Adrenal gland (tissue), 12 donors: ENCODE measurements around the gene INPP5A. TPM values are rescaled to one million over a fixed set of nuclear protein-coding genes. Genes with fewer than 3 reads are reported as not detected.

Experiments used
- DNase-seq, 7 donors: peaks; one replicate each; pipeline ENCODE4 v3.0.0-alpha.2; 2019 to 2020
- H3K27ac ChIP-seq, 5 donors: fragments of 200-600 bp; sonication (generic) in 4 of 5; 1 replicate in 3 of 5; 2 replicates in 2 of 5; pipeline versions ENCODE4 v1.5.1 to v1.8.0; 2016 to 2020; ENCODE audit warnings: mild to moderate bottlenecking in 1 of 5
- H3K27me3 ChIP-seq: fragments of 200-600 bp; 2 replicates; pipeline ENCODE4 v1.8.0; 2021
- H3K36me3 ChIP-seq, 2 donors: fragments of 200-600 bp; replicated peaks in 1 of 2; 1 replicate in 1 of 2; 2 replicates in 1 of 2; pipeline versions ENCODE4 v1.5.1 to v1.8.0; 2018 to 2022
- H3K4me1 ChIP-seq, 2 donors: fragments of 200-600 bp; replicated peaks in 1 of 2; 1 replicate in 1 of 2; 2 replicates in 1 of 2; pipeline versions ENCODE4 v1.5.1 to v1.8.0; 2018 to 2021
- H3K4me3 ChIP-seq, 4 donors: fragments of 200-600 bp; sonication (generic) in 3 of 4; one replicate each; pipeline ENCODE4 v1.5.1; 2016 to 2018
- H3K9me3 ChIP-seq, 3 donors: fragments of 200-600 bp; sonication (generic) in 1 of 3; replicated peaks in 1 of 3; 1 replicate in 2 of 3; 2 replicates in 1 of 3; pipeline versions ENCODE4 v1.5.1 to v1.8.0; 2016 to 2021
- POLR2A ChIP-seq, 2 donors: fragments of 450-650 bp; IDR thresholded peaks; one replicate each; pipeline ENCODE4 v1.6.1; 2017; ENCODE audit warnings: antibody characterized with exemption in 2 of 2, mild to moderate bottlenecking in 2 of 2, moderate library complexity in 1 of 2
- WGBS, 4 donors: extraction: QIAGEN DNeasy Blood & Tissue Kit in 2 of 4; methylation state at CpG; one replicate each; pipeline versions ENCODE4 v1.1.5 to v1.1.7; 2013 to 2017; 5-methylcytosine and 5-hydroxymethylcytosine counted together
- intact Hi-C, 2 donors: fragments of 100-400 bp; cut with DNase I; formaldehyde crosslinking; loops; one replicate each; pipeline versions ENCODE4 v1.14.1 to v1.15.0; 2022 to 2023
- polyA plus RNA-seq, 3 donors: library from polyadenylated mRNA; stranded (reverse); fragments of 200-250 nt in 2 of 3; fragments of 350-450 nt in 1 of 3; fragmentation: Illumina TruSeq in 1 of 3; extraction: RNeasy Lipid Tissue Mini Kit (QIAGEN cat#74804) in 1 of 3; gene quantifications; one replicate each; pipeline ENCODE4 v1.2.3, GENCODE V29; 2013 to 2014
- total RNA-seq, 9 donors: library from RNA; depleted of rRNA in 4 of 9; stranded (reverse); fragments of >200 nt in 4 of 9; fragments of 120-200 nt in 1 of 9; fragmentation: NEBNext Ultra II Directional in 1 of 9; extraction: Animal tissue kit (Norgen Biotek cat#: 25700) in 1 of 9; gene quantifications; one replicate each; pipeline versions ENCODE4 v1.1.0 to v1.2.4, GENCODE V29; 2013 to 2023
- TF ChIP-seq, protein P1 (sequence below), 6 experiments: fragments of 450-650 bp in 4 of 6; fragments of 200-600 bp in 2 of 6; sonication (generic) in 1 of 6; IDR thresholded peaks; 1 replicate in 5 of 6; 2 replicates in 1 of 6; pipeline versions ENCODE4 v1.5.1 to v1.8.0; 2016 to 2021; ENCODE audit warnings: antibody characterized with exemption in 6 of 6, mild to moderate bottlenecking in 2 of 6, moderate library complexity in 1 of 6
- donor health status: healthy with polysubstance abuse.
- donor health status: Bipolar disorder and iron deficiency.
- donor health status: DM: yes; HTN: yes; CAD: no.
- donor health status: DM: no; HTN: no; CAD: no.
- donor health status: DM: no; HTN: no; CAD: no.
- donor health status: DM: yes; HTN: yes; CAD: no.

Gene INPP5A
- total and polyA plus RNA-seq, 12 donors, result 13.5 to 62.9 (median 37.5) TPM

DNA sequence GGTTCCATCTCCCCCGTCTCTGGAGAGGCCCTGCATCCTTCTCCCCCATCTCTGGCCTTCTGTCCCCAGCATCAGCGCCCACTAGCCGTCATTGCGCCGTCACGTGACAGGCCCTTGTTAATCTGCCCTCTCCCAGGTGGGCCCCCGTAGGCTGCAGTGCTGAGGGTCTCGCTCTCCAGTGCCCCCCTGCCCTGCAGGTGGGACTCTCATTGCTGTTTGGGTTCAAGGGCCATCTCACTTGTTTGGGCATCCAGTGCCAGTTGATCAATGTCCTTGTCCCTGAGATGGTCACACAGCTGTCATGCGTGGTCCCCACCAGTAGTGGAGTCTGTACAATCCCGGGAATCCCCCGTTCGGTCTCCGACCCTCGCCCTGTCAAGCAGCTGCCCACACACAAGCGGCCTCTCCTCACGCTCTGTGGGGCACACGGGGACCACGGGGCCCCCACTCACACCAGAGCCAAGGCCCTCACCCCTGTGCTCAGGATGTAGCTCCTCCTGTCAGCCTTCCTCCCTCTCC, 114.0 kb downstream of the INPP5A start:
- intact Hi-C loops, result no loop called here
- Histone ChIP-seq H3K9me3 (no peaks in the 10 kb centered on the region), H3K4me3 (no peak overlapping the region), H3K4me1 (no peaks in the 10 kb centered on the region), H3K36me3 (peaks cover 0 to 5% of the 10 kb centered on the region in 2 donors), H3K27ac (no peak overlapping the region), H3K27me3 (no peaks in the 10 kb centered on the region)
- 94 to 97% (median 94%) methylated on average over 16 to 18 of the region's 18 CpGs for WGBS, 4 donors
- TF ChIP-seq, protein P1, sequence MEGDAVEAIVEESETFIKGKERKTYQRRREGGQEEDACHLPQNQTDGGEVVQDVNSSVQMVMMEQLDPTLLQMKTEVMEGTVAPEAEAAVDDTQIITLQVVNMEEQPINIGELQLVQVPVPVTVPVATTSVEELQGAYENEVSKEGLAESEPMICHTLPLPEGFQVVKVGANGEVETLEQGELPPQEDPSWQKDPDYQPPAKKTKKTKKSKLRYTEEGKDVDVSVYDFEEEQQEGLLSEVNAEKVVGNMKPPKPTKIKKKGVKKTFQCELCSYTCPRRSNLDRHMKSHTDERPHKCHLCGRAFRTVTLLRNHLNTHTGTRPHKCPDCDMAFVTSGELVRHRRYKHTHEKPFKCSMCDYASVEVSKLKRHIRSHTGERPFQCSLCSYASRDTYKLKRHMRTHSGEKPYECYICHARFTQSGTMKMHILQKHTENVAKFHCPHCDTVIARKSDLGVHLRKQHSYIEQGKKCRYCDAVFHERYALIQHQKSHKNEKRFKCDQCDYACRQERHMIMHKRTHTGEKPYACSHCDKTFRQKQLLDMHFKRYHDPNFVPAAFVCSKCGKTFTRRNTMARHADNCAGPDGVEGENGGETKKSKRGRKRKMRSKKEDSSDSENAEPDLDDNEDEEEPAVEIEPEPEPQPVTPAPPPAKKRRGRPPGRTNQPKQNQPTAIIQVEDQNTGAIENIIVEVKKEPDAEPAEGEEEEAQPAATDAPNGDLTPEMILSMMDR (IDR thresholded peaks at IDR 0.05), result no peak
- no peak for TF ChIP-seq POLR2A (IDR thresholded peaks at IDR 0.05)
- DNase-seq, result no peak

- no peak for DNase-seq
These were observed 114.9 kb downstream of the INPP5A start for GRCh38 chr10:132652446-132652845.

GRCh38 chr10:132652936-132653590, 115.5 kb downstream of the INPP5A start:
- no peak for DNase-seq
- H3K4me1 ChIP-seq, result no peaks in the 10 kb centered on the region

More at GRCh38 chr10:132652446-132652845, 114.9 kb downstream of the INPP5A start:
- no peaks in the 10 kb centered on the region for H3K4me1 ChIP-seq
- intact Hi-C loops, result no loop called here
- no peak for TF ChIP-seq POLR2A (IDR thresholded peaks at IDR 0.05)
- TF ChIP-seq, protein P1 (IDR thresholded peaks at IDR 0.05), result no peak
- peaks cover 0 to 5% of the 10 kb centered on the region in 2 donors for H3K36me3 ChIP-seq
- H3K9me3 ChIP-seq, result no peaks in the 10 kb centered on the region
- no peak overlapping the region for H3K27ac ChIP-seq
- WGBS, 4 donors, result 91 to 95% (median 92%) methylated on average over 15 of the region's 15 CpGs
- no peaks in the 10 kb centered on the region for H3K27me3 ChIP-seq
- no peak overlapping the region for H3K4me3 ChIP-seq

GRCh38 chr10:132653721-132654120, 116.1 kb downstream of the INPP5A start:
- H3K9me3 ChIP-seq, result no peaks in the 10 kb centered on the region
- H3K4me3 ChIP-seq, result no peak overlapping the region
- H3K4me1 ChIP-seq, result no peaks in the 10 kb centered on the region
- no peak overlapping the region for H3K27ac ChIP-seq
- DNase-seq, result no peak
- H3K27me3 ChIP-seq, result no peaks in the 10 kb centered on the region
- intact Hi-C loops, result no loop called here
- TF ChIP-seq, protein P1 (IDR thresholded peaks at IDR 0.05), result no peak
- no peak for TF ChIP-seq POLR2A (IDR thresholded peaks at IDR 0.05)
- H3K36me3 ChIP-seq, result peaks cover 0 to 5% of the 10 kb centered on the region in 2 donors
- WGBS, 4 donors, result 93 to 98% (median 95%) methylated on average over 8 to 20 of the region's 20 CpGs

More at GRCh38 chr10:132652936-132653590, 115.5 kb downstream of the INPP5A start:
- no peak overlapping the region for H3K4me3 ChIP-seq
- no peaks in the 10 kb centered on the region for H3K27me3 ChIP-seq
- WGBS, 4 donors, result 90 to 95% (median 92%) methylated on average over 11 to 31 of the region's 31 CpGs
- no peaks in the 10 kb centered on the region for H3K9me3 ChIP-seq
- no peak for TF ChIP-seq POLR2A (IDR thresholded peaks at IDR 0.05)
- TF ChIP-seq, protein P1 (IDR thresholded peaks at IDR 0.05), result no peak
- H3K27ac ChIP-seq, result no peak overlapping the region
- intact Hi-C loops, result no loop called here
- H3K36me3 ChIP-seq, result peaks cover 0 to 5% of the 10 kb centered on the region in 2 donors
